Mesenchymal stem cell (in vitro differentiated cells and primary cell): ENCODE measurements around the gene CXCR4.

ENCODE experiments used
- DNase-seq: peaks from one replicate; pipeline ENCODE4 v3.0.0-alpha.2; 2013
- H2AFZ ChIP-seq: one replicate; pipeline ENCODE4 v1.6.1; 2013; ENCODE audit warnings: low read depth, mild to moderate bottlenecking, control low read depth, inconsistent platforms, low read length, moderate library complexity
- H2AK5ac ChIP-seq: 2 replicates; pipeline ENCODE4 v1.6.1; 2013; ENCODE audit warnings: low read length, moderate library complexity, mild to moderate bottlenecking, inconsistent platforms; ENCODE audit not compliant: severe bottlenecking
- H2BK120ac ChIP-seq: one replicate; pipeline ENCODE4 v1.6.1; 2013; ENCODE audit warnings: low read depth, mild to moderate bottlenecking, inconsistent platforms, low read length, moderate library complexity
- H2BK12ac ChIP-seq, 2 experiments: one replicate each; pipeline ENCODE4 v1.6.1; 2013; ENCODE audit warnings: inconsistent platforms in 2 of 2, low read length in 2 of 2, mild to moderate bottlenecking in 2 of 2, moderate library complexity in 2 of 2, control low read depth in 1 of 2
- H2BK15ac ChIP-seq: one replicate; pipeline ENCODE4 v1.6.1; 2013; ENCODE audit warnings: mild to moderate bottlenecking, low read depth, inconsistent platforms; ENCODE audit not compliant: poor library complexity, severe bottlenecking
- H2BK5ac ChIP-seq: 2 replicates; pipeline ENCODE4 v1.6.1; 2013; ENCODE audit warnings: low read depth, mild to moderate bottlenecking, low read length, control low read depth, inconsistent platforms; ENCODE audit not compliant: poor library complexity, severe bottlenecking
- H3K14ac ChIP-seq, 2 experiments: one replicate each; pipeline ENCODE4 v1.6.1; 2013; ENCODE audit warnings: inconsistent platforms in 2 of 2, low read length in 2 of 2, control low read depth in 1 of 2, mild to moderate bottlenecking in 1 of 2, moderate library complexity in 1 of 2
- H3K18ac ChIP-seq, 2 experiments: one replicate each; pipeline ENCODE4 v1.6.1; 2013; ENCODE audit warnings: inconsistent platforms in 2 of 2, low read length in 2 of 2, control low read depth in 1 of 2, low read depth in 1 of 2, mild to moderate bottlenecking in 1 of 2
- H3K23ac ChIP-seq, 2 experiments: one replicate each; pipeline ENCODE4 v1.6.1; 2013; ENCODE audit warnings: inconsistent platforms in 2 of 2, low read length in 2 of 2, mild to moderate bottlenecking in 2 of 2, moderate library complexity in 2 of 2, control low read depth in 1 of 2
- H3K27ac ChIP-seq: 2 replicates; pipeline ENCODE4 v1.5.1; 2013; ENCODE audit warnings: mild to moderate bottlenecking, moderate library complexity, low read length, control low read depth, inconsistent platforms; ENCODE audit not compliant: poor library complexity, severe bottlenecking
- H3K27me3 ChIP-seq, 2 experiments: 2 replicates each; pipeline versions ENCODE4 v1.6.1 to v1.7.0; 2013; ENCODE audit warnings: low read length in 2 of 2, mild to moderate bottlenecking in 2 of 2, moderate library complexity in 2 of 2, control low read depth in 1 of 2, inconsistent platforms in 1 of 2; ENCODE audit not compliant: control insufficient read depth in 1 of 2, insufficient read depth in 1 of 2
- H3K36me3 ChIP-seq, 2 experiments: 2 replicates each; pipeline versions ENCODE4 v1.6.1 to v1.7.0; 2013; ENCODE audit warnings: low read length in 2 of 2, control low read depth in 1 of 2, inconsistent platforms in 1 of 2, low read depth in 1 of 2, mild to moderate bottlenecking in 1 of 2; ENCODE audit not compliant: insufficient read depth in 2 of 2, control insufficient read depth in 1 of 2
- H3K4ac ChIP-seq, 2 experiments: one replicate each; pipeline ENCODE4 v1.6.1; 2013; ENCODE audit warnings: inconsistent platforms in 2 of 2, low read length in 2 of 2, mild to moderate bottlenecking in 2 of 2, moderate library complexity in 2 of 2, control low read depth in 1 of 2, low read depth in 1 of 2
- H3K4me1 ChIP-seq: 2 replicates; pipeline ENCODE4 v1.6.1; 2013; ENCODE audit warnings: low read depth, low read length, control low read depth; ENCODE audit not compliant: control insufficient read depth, insufficient read depth
- H3K4me2 ChIP-seq: 2 replicates; pipeline ENCODE4 v1.6.1; 2013; ENCODE audit warnings: low read length, mild to moderate bottlenecking, inconsistent platforms; ENCODE audit not compliant: poor library complexity, severe bottlenecking
- H3K4me3 ChIP-seq, 2 experiments: 2 replicates each; pipeline versions ENCODE4 v1.5.1 to v1.7.0; 2013; ENCODE audit warnings: low read length in 2 of 2, mild to moderate bottlenecking in 2 of 2, control low read depth in 1 of 2, low read depth in 1 of 2; ENCODE audit not compliant: insufficient read depth in 1 of 2
- H3K79me1 ChIP-seq: replicated peaks from 2 replicates; pipeline ENCODE4 v1.6.1; 2013; ENCODE audit warnings: mild to moderate bottlenecking, control low read depth, low read length, inconsistent platforms; ENCODE audit not compliant: poor library complexity, severe bottlenecking
- H3K9ac ChIP-seq: 2 replicates; pipeline ENCODE4 v1.7.0; 2013; ENCODE audit warnings: mild to moderate bottlenecking, low read length, moderate library complexity
- H3K9me3 ChIP-seq: 2 replicates; pipeline ENCODE4 v1.7.0; 2013; ENCODE audit warnings: mild to moderate bottlenecking, low read length; ENCODE audit not compliant: control insufficient read depth
- H4K8ac ChIP-seq: one replicate; pipeline ENCODE4 v1.6.1; 2013; ENCODE audit warnings: inconsistent platforms, mild to moderate bottlenecking, low read length, moderate library complexity
- H4K91ac ChIP-seq: one replicate; pipeline ENCODE4 v1.6.1; 2013; ENCODE audit warnings: mild to moderate bottlenecking, low read length, inconsistent platforms
- WGBS: methylation state at CpG from one replicate; pipeline ENCODE4 v1.1.7; 2013; ENCODE audit warnings: mixed read lengths; 5-methylcytosine and 5-hydroxymethylcytosine counted together

CXCR4 gene

GRCh38 chr2:136065384-136065783 lies 52.6 kb downstream of the CXCR4 start:
- DNase-seq: no peak
- Histone ChIP-seq H3K27ac (peak overlapping the region; percentile 2), H2AK5ac (no peak overlapping the region), H3K4me3 (no peak overlapping the region), H2BK12ac (no peak overlapping the region), H2BK120ac (no peak overlapping the region), H2AFZ (no peak overlapping the region), H4K91ac (no peak overlapping the region), H3K36me3 (no peaks in the 10 kb centered on the region), H3K4me1 (peaks cover 7% of the 10 kb centered on the region), H3K14ac (no peak overlapping the region), H3K18ac (no peak overlapping the region), H4K8ac (no peak overlapping the region), H3K23ac (no peak overlapping the region), H3K79me1 (no peaks in the 10 kb centered on the region), H3K4me2 (peak overlapping the region; percentile 40), H3K4ac (no peak overlapping the region), H3K9ac (no peak overlapping the region), H2BK5ac (no peak overlapping the region), H3K27me3 (peaks cover 0 to 12% of the 10 kb centered on the region in 2 experiments), H2BK15ac (no peak overlapping the region), H3K9me3 (no peaks in the 10 kb centered on the region)
- WGBS: 33% methylated on average over 2 of the region's 2 CpGs
